NB4 (cell line): ENCODE data around the gene CLIP3.

Source experiments
- CTCF ChIP-seq: IDR thresholded peaks from one replicate; pipeline ENCODE4 v1.5.1; 2012; ENCODE audit warnings: low read depth, low read length
- POLR2A ChIP-seq: IDR thresholded peaks from 2 replicates; pipeline ENCODE4 v1.6.1; 2011; ENCODE audit warnings: mild to moderate bottlenecking; ENCODE audit not compliant: insufficient read length; ENCODE audit errors: extremely low read depth

- TF ChIP-seq CTCF = no peak
- no peak for TF ChIP-seq POLR2A
Measured at GRCh38 chr19:35992907-35993765, 39.5 kb downstream of the CLIP3 start.
